Measurements from ENCODE around the gene PNLIPRP2. TPM values are rescaled to one million over a fixed set of nuclear protein-coding genes. Genes with fewer than 3 reads are reported as not detected.

The PNLIPRP2 gene
- total RNA-seq, 1 donor: not detected

GRCh38 chr10:116633216-116633600 is 12.5 kb downstream of the PNLIPRP2 start:
- no peak overlapping the region for H3K4me3 ChIP-seq (ENCODE audit: low read depth, low read length)
- no peak for DNase-seq (ENCODE audit: low read depth)
- no peak for TF ChIP-seq CTCF (IDR thresholded peaks at IDR 0.05; ENCODE audit: insufficient read depth, low read depth, low read length)

- no peak for TF ChIP-seq CTCF (IDR thresholded peaks at IDR 0.05; ENCODE audit: insufficient read depth, low read depth, low read length)
- no peak overlapping the region for H3K4me3 ChIP-seq (ENCODE audit: low read depth, low read length)
- DNase-seq (ENCODE audit: low read depth): no peak
Observed at GRCh38 chr10:116634126-116634975, 13.6 kb downstream of the PNLIPRP2 start.

DNA sequence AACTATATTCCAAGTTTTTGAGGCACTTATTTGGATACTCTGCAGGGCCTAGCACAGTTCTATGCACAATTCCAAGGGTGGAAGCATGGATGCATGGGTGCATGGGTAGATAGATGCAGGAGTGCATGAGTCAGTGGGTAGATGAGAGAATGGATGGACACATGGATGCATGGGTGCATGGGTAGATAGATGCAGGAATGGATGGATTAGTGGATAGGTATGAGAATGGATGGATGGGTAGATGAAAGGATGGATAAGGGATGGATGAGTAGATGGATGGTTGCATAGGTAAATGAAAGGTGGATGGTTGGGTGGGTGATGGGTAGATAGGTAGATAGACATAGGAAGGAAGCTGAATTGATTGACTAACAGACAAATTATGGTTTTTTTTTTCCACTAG is 15.6 kb downstream of the PNLIPRP2 start:
- no peak for DNase-seq (ENCODE audit: low read depth)
- TF ChIP-seq CTCF (IDR thresholded peaks at IDR 0.05; ENCODE audit: insufficient read depth, low read depth, low read length): no peak

GRCh38 chr10:116636976-116637375 is 16.2 kb downstream of the PNLIPRP2 start:
- no peak for TF ChIP-seq CTCF (IDR thresholded peaks at IDR 0.05; ENCODE audit: insufficient read depth, low read depth, low read length)
- no peak overlapping the region for H3K4me3 ChIP-seq (ENCODE audit: low read depth, low read length)
- no peak for DNase-seq (ENCODE audit: low read depth)

More for the DNA sequence above, 15.6 kb downstream of the PNLIPRP2 start:
- no peak overlapping the region for H3K4me3 ChIP-seq (ENCODE audit: low read depth, low read length)

DNA sequence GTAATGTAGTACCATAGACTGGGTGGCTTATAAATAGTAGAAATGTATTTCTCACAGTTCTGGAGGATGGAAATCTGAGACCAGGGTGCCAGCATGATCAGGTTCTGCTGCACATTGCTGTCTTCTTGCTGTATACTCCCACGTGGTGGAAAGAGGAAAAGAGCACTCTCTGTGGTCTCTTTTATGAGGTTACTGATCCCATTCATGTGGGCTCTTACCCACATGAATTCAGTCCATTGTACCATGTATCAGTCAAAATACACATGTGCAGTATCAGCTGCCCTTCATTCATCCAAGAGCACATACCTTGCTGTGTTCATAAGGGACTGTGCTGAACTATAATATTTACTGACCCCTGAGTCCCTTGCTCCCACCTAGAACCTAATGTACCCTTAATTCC is 17.1 kb downstream of the PNLIPRP2 start:
- TF ChIP-seq CTCF (IDR thresholded peaks at IDR 0.05; ENCODE audit: insufficient read depth, low read depth, low read length): no peak
- DNase-seq (ENCODE audit: low read depth): no peak
- H3K4me3 ChIP-seq (ENCODE audit: low read depth, low read length): no peak overlapping the region

GRCh38 chr10:116646502-116646901 is 25.7 kb downstream of the PNLIPRP2 start:
- no peak for DNase-seq (ENCODE audit: low read depth)
- H3K4me3 ChIP-seq (ENCODE audit: low read depth, low read length): no peak overlapping the region
- TF ChIP-seq CTCF (IDR thresholded peaks at IDR 0.05; ENCODE audit: insufficient read depth, low read depth, low read length): no peak
